PFSK-1 (cell line): ENCODE measurements around the gene RNF121.

Experiments used
- POLR2AphosphoS5 ChIP-seq: IDR thresholded peaks from 2 replicates; pipeline ENCODE4 v1.6.1; 2012; ENCODE audit warnings: low read depth, mild to moderate bottlenecking, control low read depth, low read length, moderate library complexity
- SIN3A ChIP-seq: IDR thresholded peaks from 2 replicates; pipeline ENCODE4 v1.6.1; 2012; ENCODE audit warnings: mild to moderate bottlenecking, low read length, moderate library complexity, borderline replicate concordance; ENCODE audit not compliant: insufficient read depth
- TAF1 ChIP-seq: IDR thresholded peaks from 2 replicates; pipeline ENCODE4 v1.6.1; 2012; ENCODE audit warnings: low read length, control low read depth, borderline replicate concordance; ENCODE audit not compliant: insufficient read depth

DNA sequence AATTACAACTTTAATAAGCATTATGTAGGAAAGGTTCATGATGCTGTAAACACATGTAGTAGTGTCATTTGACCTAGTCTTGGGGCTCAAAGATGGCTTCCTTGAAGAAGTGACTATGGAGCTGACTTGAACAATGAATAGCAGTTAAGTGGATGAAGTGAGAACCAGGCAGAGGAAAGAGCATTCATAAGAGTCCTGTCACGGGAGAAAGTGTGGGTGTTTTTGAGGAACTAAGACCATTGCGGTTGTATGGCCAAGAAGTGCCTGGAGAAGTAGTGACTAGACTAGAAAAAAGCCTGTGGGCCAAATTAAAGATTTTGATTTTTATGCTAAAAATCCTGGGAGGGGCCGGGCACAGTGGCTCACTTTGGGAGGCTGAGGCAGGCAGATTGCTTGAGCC is 62.6 kb downstream of the RNF121 start:
- no peak for TF ChIP-seq POLR2AphosphoS5
- TF ChIP-seq TAF1: no peak
- TF ChIP-seq SIN3A: no peak
